OCI-LY7 (cell line): ENCODE results near the gene ABCA5.

Experiments
- CTCF ChIP-seq: fragments of 200-600 bp; sonication (generic); conservative IDR thresholded peaks from 2 replicates; pipeline ENCODE4 v1.5.1; 2014; ENCODE audit warnings: mild to moderate bottlenecking, antibody characterized with exemption, low read length, moderate library complexity, mixed read lengths
- EZH2phosphoT487 ChIP-seq: fragments of 200-600 bp; sonication (generic); IDR thresholded peaks from 2 replicates; pipeline ENCODE4 v1.6.1; 2018; ENCODE audit warnings: low read depth, borderline replicate concordance, mild to moderate bottlenecking, mixed run types, antibody characterized with exemption, low read length, moderate library complexity, mixed read lengths

GRCh38 chr17:69235338-69236058, 91.4 kb downstream of the ABCA5 start:
- TF ChIP-seq CTCF: peak; percentile 100
- TF ChIP-seq EZH2phosphoT487: no peak
